Right forelimb (tissue), 1 donor: ENCODE results near the gene VWC2.

ENCODE experiments used
- DNase-seq: peaks from one replicate; pipeline ENCODE4 v3.0.0-alpha.2; 2018

The VWC2 gene

GRCh38 chr7:49852619-49853462 is 79.4 kb downstream of the VWC2 start:
- DNase-seq, result peak; percentile 75

- no peak for DNase-seq
Measured at GRCh38 chr7:49855281-49855980, 82.0 kb downstream of the VWC2 start.

DNA sequence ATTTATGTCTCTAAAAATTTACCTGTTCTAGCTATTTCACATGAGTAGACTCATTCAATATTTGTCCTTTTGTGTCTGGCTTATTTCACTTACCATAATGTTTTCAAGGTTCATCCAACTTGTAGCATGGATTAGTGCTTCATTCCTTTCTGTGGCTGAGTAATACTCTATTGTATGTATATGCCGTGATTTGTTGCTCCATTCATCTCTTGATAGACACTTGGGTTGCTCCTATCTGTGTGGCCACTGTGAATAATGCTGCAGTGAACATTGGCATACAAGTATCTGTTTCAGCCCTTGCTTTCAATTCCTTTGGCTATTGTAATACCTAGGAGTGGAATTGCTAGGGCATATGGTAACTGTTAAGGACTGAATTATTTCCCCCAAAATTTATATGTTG is 86.9 kb downstream of the VWC2 start:
- no peak for DNase-seq

DNA sequence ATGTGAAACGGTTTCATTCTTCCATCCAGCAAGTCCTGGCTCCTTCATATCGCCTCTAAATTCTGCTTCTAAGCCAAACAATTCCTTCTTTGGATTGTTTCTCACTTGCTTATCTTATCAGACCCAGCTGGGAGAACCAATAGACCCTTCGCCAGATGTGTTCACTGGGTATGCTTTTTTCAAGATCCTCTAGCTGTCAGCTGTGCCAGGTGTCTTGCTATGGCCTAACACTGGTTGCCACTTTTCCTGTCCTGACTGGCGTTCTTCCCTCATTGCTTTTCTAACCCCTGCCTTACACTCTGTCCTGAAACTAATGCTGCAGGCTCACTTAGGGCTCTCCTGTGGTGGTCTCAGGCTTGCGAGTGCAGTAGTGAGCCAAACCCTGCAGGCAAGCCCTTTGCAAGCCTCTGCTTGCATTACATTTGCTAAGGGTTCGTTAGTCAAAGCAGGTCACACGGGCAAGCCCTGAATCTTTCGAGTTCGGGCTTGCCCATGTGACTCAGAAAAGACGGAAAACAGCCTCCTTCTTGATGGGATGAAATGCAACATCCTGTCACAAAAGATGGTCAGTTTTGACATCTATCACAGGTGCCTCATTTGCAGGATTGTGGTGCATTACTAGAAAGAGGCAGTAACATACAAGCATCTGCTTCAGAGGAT is 92.8 kb downstream of the VWC2 start:
- no peak for DNase-seq

DNA sequence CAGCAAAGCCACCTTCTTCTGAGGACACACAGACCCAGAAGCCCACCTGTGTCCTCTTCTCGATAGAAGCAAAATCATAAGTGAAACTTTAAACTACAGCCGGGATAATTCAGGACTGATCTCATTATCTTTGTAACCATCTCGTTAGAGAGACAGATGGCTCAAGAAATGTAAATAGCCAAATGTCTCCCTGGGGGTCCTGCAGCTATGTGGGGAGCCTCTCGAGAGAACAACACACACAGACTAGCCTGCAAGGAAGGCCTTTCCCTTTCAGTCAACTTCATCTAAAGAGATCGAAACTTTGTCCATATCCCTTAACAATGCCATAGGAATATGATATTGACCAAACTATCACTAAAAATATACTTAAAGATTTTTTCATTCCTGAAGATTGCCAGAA is 93.5 kb downstream of the VWC2 start:
- DNase-seq, result no peak

DNA sequence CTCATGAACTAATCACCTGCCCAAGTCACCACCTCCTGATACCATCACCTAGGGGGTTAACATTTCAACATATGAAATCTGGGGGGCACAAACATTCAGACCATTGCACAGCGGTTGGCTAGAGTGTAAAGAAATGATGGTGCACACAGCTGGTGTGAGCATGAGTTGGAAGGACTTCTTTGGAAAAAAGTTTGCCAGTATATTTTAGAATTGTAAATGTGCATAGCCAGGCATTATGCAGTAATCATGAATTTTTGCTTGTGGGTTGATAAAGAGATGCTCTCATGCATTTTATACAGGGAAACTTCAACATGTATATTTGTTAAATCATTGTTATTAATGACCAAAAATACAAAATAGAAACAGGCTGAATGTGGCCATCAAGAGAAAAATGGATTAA is 100.0 kb downstream of the VWC2 start:
- DNase-seq, result no peak

DNA sequence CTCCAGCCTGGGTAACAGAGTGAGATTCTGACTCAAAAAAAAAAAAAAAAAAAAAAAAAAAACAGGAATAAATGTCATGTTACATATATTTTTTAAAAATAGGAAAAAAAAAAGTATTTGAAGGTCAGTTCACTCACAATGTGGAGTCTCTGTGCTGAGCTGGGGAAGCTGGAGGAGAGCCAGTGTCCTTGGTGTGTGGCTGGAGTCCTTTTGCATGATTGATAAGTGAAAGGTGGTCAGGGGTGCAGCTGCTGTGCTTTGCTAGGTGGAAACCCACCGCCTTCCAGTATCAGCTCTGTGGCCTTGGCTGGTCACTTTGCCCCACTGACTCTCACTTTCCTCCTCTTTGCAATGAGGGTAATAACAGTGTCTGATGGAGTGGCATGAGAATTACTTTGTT is 101.9 kb downstream of the VWC2 start:
- no peak for DNase-seq

- no peak for DNase-seq
Measured at GRCh38 chr7:49876202-49876601, 102.8 kb downstream of the VWC2 start.

- DNase-seq, result no peak
Measured at GRCh38 chr7:49878089-49878488, 104.7 kb downstream of the VWC2 start.

GRCh38 chr7:49878627-49879026 is 105.2 kb downstream of the VWC2 start:
- DNase-seq, result no peak

DNA sequence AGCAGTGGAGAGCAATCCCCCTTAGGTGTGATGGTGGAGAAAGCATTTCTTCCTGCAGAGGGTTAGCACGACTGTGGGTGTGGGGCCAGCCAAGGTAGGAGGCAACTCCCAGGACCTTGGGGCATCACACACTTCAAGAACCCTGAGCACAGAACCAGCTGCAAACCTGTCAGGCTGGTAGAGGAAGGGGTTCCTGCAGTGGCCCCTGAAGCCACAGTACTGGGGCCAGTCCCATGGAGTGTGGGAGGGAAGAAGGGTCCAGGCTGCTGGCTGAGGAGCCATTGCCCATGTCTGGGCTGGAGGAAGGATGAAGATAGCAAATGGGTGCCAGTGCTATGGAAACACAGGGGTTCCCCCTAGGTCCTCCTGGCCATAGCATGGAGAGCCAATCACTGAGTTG is 110.5 kb downstream of the VWC2 start:
- no peak for DNase-seq

GRCh38 chr7:49885593-49886285 is 112.3 kb downstream of the VWC2 start:
- DNase-seq, result no peak

DNA sequence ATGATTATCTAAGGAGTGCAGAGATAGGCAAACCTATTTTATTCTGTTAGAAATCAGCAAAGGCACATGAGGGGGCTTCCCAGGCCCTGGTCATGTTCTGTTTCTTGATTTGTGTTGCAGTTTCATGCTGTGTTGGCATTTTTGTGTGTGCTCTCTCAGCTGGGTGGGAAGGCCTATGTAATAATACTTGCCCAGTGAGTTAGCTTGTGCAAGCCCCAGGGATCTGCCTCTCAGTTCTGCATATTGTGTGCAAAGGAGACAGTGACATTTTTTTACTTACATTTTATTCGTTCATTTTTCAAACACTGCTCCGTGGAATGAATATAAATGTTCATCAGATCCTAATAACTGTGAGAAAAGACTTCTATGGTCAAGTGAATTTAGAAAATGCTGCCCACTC is 119.0 kb downstream of the VWC2 start:
- no peak for DNase-seq

GRCh38 chr7:49893131-49893530 is 119.7 kb downstream of the VWC2 start:
- no peak for DNase-seq

DNA sequence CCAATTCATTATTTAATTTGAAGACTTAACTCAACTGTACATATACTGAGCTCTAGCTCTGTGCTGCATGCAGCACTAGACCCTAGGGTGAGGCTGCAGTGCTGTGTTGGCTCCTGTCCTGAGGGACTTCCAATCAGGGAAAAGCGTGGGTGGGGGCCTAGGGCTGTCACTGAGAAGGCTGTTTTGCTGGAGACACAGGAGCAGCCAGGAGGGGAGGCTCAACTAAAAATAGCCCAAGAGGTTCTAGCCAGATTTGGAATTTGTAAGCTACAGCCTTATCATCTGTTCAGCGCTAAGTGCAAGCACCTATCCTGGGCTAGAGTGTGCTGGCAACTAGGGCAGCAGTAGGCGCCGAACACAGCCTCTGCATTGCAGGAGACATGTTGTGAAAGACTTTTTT is 121.1 kb downstream of the VWC2 start:
- no peak for DNase-seq

DNA sequence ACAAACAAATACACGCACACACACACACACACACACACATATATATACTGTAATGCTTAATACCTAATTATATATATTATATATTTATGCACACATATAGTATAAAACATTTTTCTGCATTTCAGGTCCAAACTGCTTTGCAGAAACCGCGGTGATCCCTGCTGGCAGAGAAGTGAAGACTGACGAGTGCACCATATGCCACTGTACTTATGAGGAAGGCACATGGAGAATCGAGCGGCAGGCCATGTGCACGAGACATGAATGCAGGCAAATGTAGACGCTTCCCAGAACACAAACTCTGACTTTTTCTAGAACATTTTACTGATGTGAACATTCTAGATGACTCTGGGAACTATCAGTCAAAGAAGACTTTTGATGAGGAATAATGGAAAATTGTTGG is 138.5 kb downstream of the VWC2 start:
- no peak for DNase-seq

GRCh38 chr7:49926720-49927119 is 153.3 kb downstream of the VWC2 start:
- no peak for DNase-seq

GRCh38 chr7:49927631-49928030 is 154.2 kb downstream of the VWC2 start:
- no peak for DNase-seq

DNA sequence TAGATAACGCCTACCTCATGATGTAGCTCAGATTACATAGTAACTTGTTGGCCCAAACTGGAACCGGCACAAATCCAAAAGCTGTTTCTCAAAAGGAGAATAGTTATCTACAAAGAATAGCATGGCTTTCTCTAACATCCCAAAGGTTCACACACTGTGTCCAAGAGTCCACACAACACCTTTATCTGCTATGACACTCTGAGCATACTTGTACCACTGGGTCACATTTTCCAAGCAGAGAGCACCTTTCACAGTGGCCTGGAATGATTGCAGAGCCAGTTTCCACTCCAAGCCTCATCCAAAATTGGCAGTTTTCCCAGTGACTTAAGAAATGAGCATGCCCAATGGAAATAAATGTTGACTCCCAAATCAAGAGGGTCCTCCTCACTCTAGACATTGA is 155.3 kb downstream of the VWC2 start:
- no peak for DNase-seq

DNA sequence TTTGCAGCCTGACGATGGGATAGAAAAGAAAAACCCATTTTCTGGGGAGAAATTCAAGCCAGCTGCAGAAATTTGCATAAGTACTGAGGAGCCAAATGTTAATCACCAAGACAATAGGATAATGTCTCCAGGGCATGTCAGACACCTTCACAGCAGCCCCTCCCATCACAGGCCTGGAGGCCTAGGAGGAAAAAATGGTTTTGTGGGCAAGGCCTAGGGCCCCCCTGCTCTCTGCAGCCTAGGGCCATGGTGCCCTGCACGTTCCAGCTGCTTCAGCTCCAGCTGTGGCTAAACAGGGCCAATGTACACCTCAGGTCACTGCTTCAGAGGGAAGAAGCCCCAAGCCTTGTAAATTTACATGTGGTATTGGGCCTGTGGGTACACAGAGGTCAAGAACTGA is 158.2 kb downstream of the VWC2 start:
- no peak for DNase-seq

GRCh38 chr7:49937608-49938007 is 164.2 kb downstream of the VWC2 start:
- no peak for DNase-seq
